CD4-positive, alpha-beta T cell treated with Interleukin-15 for 1 hour (primary cell): ENCODE results near the gene CFAP77.
A peak's percentile ranks its signal among the peaks of the same experiment; 100 is the strongest.

Experiments
- DNase-seq: peaks from one replicate; pipeline ENCODE4 v3.0.0-alpha.2; 2020

Gene CFAP77

GRCh38 chr9:132497731-132498130, 87.7 kb downstream of the CFAP77 start:
- no peak for DNase-seq

- no peak for DNase-seq
Measured at GRCh38 chr9:132498531-132499210, 88.7 kb downstream of the CFAP77 start.

GRCh38 chr9:132499251-132499650, 89.2 kb downstream of the CFAP77 start:
- no peak for DNase-seq

GRCh38 chr9:132500193-132500592, 90.2 kb downstream of the CFAP77 start:
- no peak for DNase-seq

- DNase-seq = no peak
Measured at GRCh38 chr9:132502480-132502879, 92.5 kb downstream of the CFAP77 start.

- no peak for DNase-seq
Measured at GRCh38 chr9:132503116-132503515, 93.1 kb downstream of the CFAP77 start.

GRCh38 chr9:132504488-132504887, 94.5 kb downstream of the CFAP77 start:
- DNase-seq = no peak

GRCh38 chr9:132505991-132506655, 96.1 kb downstream of the CFAP77 start:
- no peak for DNase-seq

GRCh38 chr9:132506977-132507669, 97.1 kb downstream of the CFAP77 start:
- DNase-seq = no peak

GRCh38 chr9:132507670-132508469, 97.9 kb downstream of the CFAP77 start:
- DNase-seq = peak; percentile 49

GRCh38 chr9:132509928-132510874, 100.2 kb downstream of the CFAP77 start:
- DNase-seq = no peak

GRCh38 chr9:132511191-132511999, 101.4 kb downstream of the CFAP77 start:
- DNase-seq = no peak

- DNase-seq = no peak
Measured at GRCh38 chr9:132513416-132513815, 103.4 kb downstream of the CFAP77 start.

GRCh38 chr9:132514011-132514744, 104.2 kb downstream of the CFAP77 start:
- DNase-seq = no peak

GRCh38 chr9:132514821-132515220, 104.8 kb downstream of the CFAP77 start:
- DNase-seq = no peak

- no peak for DNase-seq
Measured at GRCh38 chr9:132516301-132516700, 106.3 kb downstream of the CFAP77 start.

GRCh38 chr9:132516911-132517310, 106.9 kb downstream of the CFAP77 start:
- DNase-seq = no peak

- DNase-seq = no peak
Measured at GRCh38 chr9:132517815-132518550, 108.0 kb downstream of the CFAP77 start.

- no peak for DNase-seq
Measured at GRCh38 chr9:132518626-132519025, 108.6 kb downstream of the CFAP77 start.

- DNase-seq = no peak
Measured at GRCh38 chr9:132519033-132519432, 109.0 kb downstream of the CFAP77 start.
